HepG2 (cell line): ENCODE data around the gene YAP1. TPM values are rescaled to one million over a fixed set of nuclear protein-coding genes. Genes with fewer than 3 reads are reported as not detected.
A peak's percentile ranks its signal among the peaks of the same experiment; 100 is the strongest.

ENCODE experiments used
- CCAR2 ChIP-seq: fragments of 200-400 bp; formaldehyde crosslinking; optimal IDR thresholded peaks from 2 replicates; pipeline ENCODE3; 2018; ENCODE audit warnings: low read depth, mild to moderate bottlenecking, low read length, moderate library complexity
- CENPT ChIP-seq: sonication (generic); formaldehyde crosslinking; IDR thresholded peaks from 2 replicates; pipeline ENCODE4 v1.8.0; 2022; ENCODE audit warnings: low read depth, mild to moderate bottlenecking, moderate library complexity, missing genetic modification reagents
- HNRNPL ChIP-seq: fragments of 200-400 bp; formaldehyde crosslinking; IDR thresholded peaks from 2 replicates; pipeline ENCODE4 v1.6.1; 2017; ENCODE audit warnings: mild to moderate bottlenecking, low read depth, low read length
- JARID2 ChIP-seq: sonication (generic); formaldehyde crosslinking; IDR thresholded peaks from 2 replicates; pipeline ENCODE4 v1.8.1; 2023; ENCODE audit warnings: missing genetic modification reagents, inconsistent platforms; ENCODE audit not compliant: insufficient replicate concordance
- MEF2D ChIP-seq: sonication (generic); formaldehyde crosslinking; IDR thresholded peaks from 2 replicates; pipeline ENCODE4 v1.5.1; 2020; ENCODE audit warnings: mild to moderate bottlenecking, missing genetic modification reagents
- POLR2A ChIP-seq, 2 experiments: IDR thresholded peaks; 2 replicates each; pipeline ENCODE4 v1.6.1; 2011; ENCODE audit warnings: low read depth in 2 of 2, low read length in 2 of 2, mild to moderate bottlenecking in 1 of 2, moderate library complexity in 1 of 2; ENCODE audit not compliant: insufficient read depth in 1 of 2
- TFDP1 ChIP-seq: IDR thresholded peaks from 2 replicates; pipeline ENCODE4 v1.6.1; 2016; ENCODE audit warnings: missing compliant biosample characterization, missing genetic modification reagents, borderline replicate concordance
- ZBTB42 ChIP-seq: sonication (generic); formaldehyde crosslinking; IDR thresholded peaks from 2 replicates; pipeline ENCODE4 v1.5.0; 2020; ENCODE audit warnings: mild to moderate bottlenecking, missing genetic modification reagents
- ZBTB7A ChIP-seq: sonication (generic); formaldehyde crosslinking; IDR thresholded peaks from 2 replicates; pipeline ENCODE4 v1.8.0; 2022; ENCODE audit warnings: mild to moderate bottlenecking, missing genetic modification reagents
- ZFP82 ChIP-seq: sonication (generic); formaldehyde crosslinking; IDR thresholded peaks from 2 replicates; pipeline ENCODE4 v1.5.1; 2020; ENCODE audit warnings: mild to moderate bottlenecking, missing genetic modification reagents, borderline replicate concordance
- ZNF430 ChIP-seq: sonication (generic); formaldehyde crosslinking; IDR thresholded peaks from 2 replicates; pipeline ENCODE4 v1.9.0; 2021; ENCODE audit warnings: mild to moderate bottlenecking, missing genetic modification reagents
- ZNF660 ChIP-seq: sonication (generic); formaldehyde crosslinking; IDR thresholded peaks from 2 replicates; pipeline ENCODE4 v1.5.1; 2020; ENCODE audit warnings: mild to moderate bottlenecking, low read depth, missing genetic modification reagents, borderline replicate concordance
- ZNF670 ChIP-seq: sonication (generic); formaldehyde crosslinking; IDR thresholded peaks from 2 replicates; pipeline ENCODE4 v1.8.0; 2022; ENCODE audit warnings: mild to moderate bottlenecking, missing genetic modification reagents, borderline replicate concordance
- ZNF709 ChIP-seq: sonication (generic); formaldehyde crosslinking; IDR thresholded peaks from 2 replicates; pipeline ENCODE4 v1.5.0; 2020; ENCODE audit warnings: mild to moderate bottlenecking, missing genetic modification reagents
- ZNF770 ChIP-seq: sonication (generic); formaldehyde crosslinking; IDR thresholded peaks from 2 replicates; pipeline ENCODE4 v1.5.0; 2020; ENCODE audit warnings: mild to moderate bottlenecking, missing genetic modification reagents
- polyA plus RNA-seq, 8 experiments: library from polyadenylated mRNA; depleted of rRNA in 3 of 8; stranded (reverse) in 7 of 8; unstranded in 1 of 8; fragments of >200 nt; fragmentation: Illumina TruSeq in 4 of 8; extraction: Trizol in 4 of 8; gene quantifications; 2 replicates each; pipeline versions ENCODE4 v1.2.1 to v1.2.3, GENCODE V29; 2011 to 2016; ENCODE audit warnings: low read depth in 4 of 8, missing spikeins in 1 of 8, mixed read lengths in 1 of 8; ENCODE audit not compliant: insufficient read depth in 1 of 8
- total RNA-seq, 5 experiments: library from RNA; depleted of rRNA; stranded (reverse); fragments of >200 nt; fragmentation: Illumina TruSeq; extraction: Trizol; gene quantifications; 2 replicates each; pipeline ENCODE4 v1.2.3, GENCODE V29; 2016; ENCODE audit warnings: low read depth in 1 of 5
- TF ChIP-seq, protein P1 (sequence below): sonication (generic); formaldehyde crosslinking; IDR thresholded peaks from 2 replicates; pipeline ENCODE4 v1.5.0; 2020; ENCODE audit warnings: missing genetic modification reagents
- TF ChIP-seq, protein P2 (sequence below): IDR thresholded peaks from 2 replicates; pipeline ENCODE4 v1.6.1; 2016
- TF ChIP-seq, protein P3 (sequence below), 2 experiments: sonication (generic) in 1 of 2; formaldehyde crosslinking in 1 of 2; IDR thresholded peaks; 2 replicates each; pipeline versions ENCODE4 v1.4.0 to v1.6.1; 2016 to 2020; ENCODE audit warnings: borderline replicate concordance in 1 of 2, low read depth in 1 of 2, mild to moderate bottlenecking in 1 of 2, missing genetic modification reagents in 1 of 2

Gene YAP1
- total and polyA plus RNA-seq, 2 of the 13 experiments (the other 11 are each of a cell fraction or from before 2014, with no cell fraction given): 59.5 to 91.0 TPM

GRCh38 chr11:102109896-102110760 is at the start of gene YAP1 (continued):
- TF ChIP-seq MEF2D (CRISPR knock-in tag): no peak
- no peak for TF ChIP-seq CCAR2
- TF ChIP-seq CENPT (CRISPR knock-in tag): no peak
- TF ChIP-seq ZNF770 (CRISPR knock-in tag): peak; percentile 49
- TF ChIP-seq, protein P1, sequence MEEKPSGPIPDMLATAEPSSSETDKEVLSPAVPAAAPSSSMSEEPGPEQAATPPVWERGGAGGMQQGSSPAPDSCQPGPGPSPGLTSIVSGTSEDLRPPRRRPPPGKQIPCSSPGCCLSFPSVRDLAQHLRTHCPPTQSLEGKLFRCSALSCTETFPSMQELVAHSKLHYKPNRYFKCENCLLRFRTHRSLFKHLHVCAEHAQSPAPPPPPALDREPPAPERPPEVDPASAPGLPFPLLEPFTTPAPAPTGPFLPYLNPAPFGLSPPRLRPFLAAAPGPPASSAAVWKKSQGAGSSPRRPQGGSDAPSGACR (CRISPR knock-in tag): no peak
- TF ChIP-seq ZNF670 (CRISPR knock-in tag): peak; percentile 89; the same call in 1 of the 2 replicates
- peak; percentile 44; the same call in 1 of the 2 replicates for TF ChIP-seq ZNF709 (CRISPR knock-in tag)
- TF ChIP-seq, protein P2, sequence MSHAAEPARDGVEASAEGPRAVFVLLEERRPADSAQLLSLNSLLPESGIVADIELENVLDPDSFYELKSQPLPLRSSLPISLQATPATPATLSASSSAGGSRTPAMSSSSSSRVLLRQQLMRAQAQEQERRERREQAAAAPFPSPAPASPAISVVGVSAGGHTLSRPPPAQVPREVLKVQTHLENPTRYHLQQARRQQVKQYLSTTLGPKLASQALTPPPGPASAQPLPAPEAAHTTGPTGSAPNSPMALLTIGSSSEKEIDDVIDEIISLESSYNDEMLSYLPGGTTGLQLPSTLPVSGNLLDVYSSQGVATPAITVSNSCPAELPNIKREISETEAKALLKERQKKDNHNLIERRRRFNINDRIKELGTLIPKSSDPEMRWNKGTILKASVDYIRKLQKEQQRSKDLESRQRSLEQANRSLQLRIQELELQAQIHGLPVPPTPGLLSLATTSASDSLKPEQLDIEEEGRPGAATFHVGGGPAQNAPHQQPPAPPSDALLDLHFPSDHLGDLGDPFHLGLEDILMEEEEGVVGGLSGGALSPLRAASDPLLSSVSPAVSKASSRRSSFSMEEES: peak; percentile 83; the same call in 1 of the 2 replicates
- no peak for TF ChIP-seq JARID2
- no peak for TF ChIP-seq ZNF660 (CRISPR knock-in tag)
- TF ChIP-seq, protein P3, sequence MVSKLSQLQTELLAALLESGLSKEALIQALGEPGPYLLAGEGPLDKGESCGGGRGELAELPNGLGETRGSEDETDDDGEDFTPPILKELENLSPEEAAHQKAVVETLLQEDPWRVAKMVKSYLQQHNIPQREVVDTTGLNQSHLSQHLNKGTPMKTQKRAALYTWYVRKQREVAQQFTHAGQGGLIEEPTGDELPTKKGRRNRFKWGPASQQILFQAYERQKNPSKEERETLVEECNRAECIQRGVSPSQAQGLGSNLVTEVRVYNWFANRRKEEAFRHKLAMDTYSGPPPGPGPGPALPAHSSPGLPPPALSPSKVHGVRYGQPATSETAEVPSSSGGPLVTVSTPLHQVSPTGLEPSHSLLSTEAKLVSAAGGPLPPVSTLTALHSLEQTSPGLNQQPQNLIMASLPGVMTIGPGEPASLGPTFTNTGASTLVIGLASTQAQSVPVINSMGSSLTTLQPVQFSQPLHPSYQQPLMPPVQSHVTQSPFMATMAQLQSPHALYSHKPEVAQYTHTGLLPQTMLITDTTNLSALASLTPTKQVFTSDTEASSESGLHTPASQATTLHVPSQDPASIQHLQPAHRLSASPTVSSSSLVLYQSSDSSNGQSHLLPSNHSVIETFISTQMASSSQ (IDR thresholded peaks at IDR 0.05; ENCODE audit: low read depth): no peak
- TF ChIP-seq, protein P3 (CRISPR knock-in tag; IDR thresholded peaks at IDR 0.05; ENCODE audit: borderline replicate concordance): peak; percentile 66; the same call in 1 of the 2 replicates
- TF ChIP-seq HNRNPL: peak; percentile 58; the same call in 1 of the 2 replicates
- peak; percentile 96; the same call in 1 of the 2 replicates for TF ChIP-seq ZFP82 (CRISPR knock-in tag)
- no peak for TF ChIP-seq ZBTB42 (CRISPR knock-in tag)
- TF ChIP-seq ZNF430 (CRISPR knock-in tag): peak; percentile 57; the same call in 1 of the 2 replicates
- TF ChIP-seq POLR2A (IDR thresholded peaks at IDR 0.05; ENCODE audit: insufficient read depth in 1 of 2, low read depth in 2 of 2, low read length in 2 of 2): peak; percentile 54 to 71
- peak; percentile 75; the same call in 1 of the 2 replicates for TF ChIP-seq TFDP1 (CRISPR knock-in tag)
- no peak for TF ChIP-seq ZBTB7A (CRISPR knock-in tag)
